ENCODE measurements around the gene HSBP1L1. TPM values are rescaled to one million over a fixed set of nuclear protein-coding genes. Genes with fewer than 3 reads are reported as not detected.

HSBP1L1 gene
- polyA plus RNA-seq, 1 of the 3 experiments (the other 2 are of a cell fraction), result 7.4 TPM

- TF ChIP-seq SIN3A (IDR thresholded peaks at IDR 0.05; ENCODE audit: borderline replicate concordance, low read depth, low read length) (no peak), GATA2 (CRISPR knock-in tag; IDR thresholded peaks at IDR 0.05) (no peak), TEAD4 (IDR thresholded peaks at IDR 0.05; ENCODE audit: borderline replicate concordance, insufficient read depth) (no peak), YY1 (IDR thresholded peaks at IDR 0.05; ENCODE audit: low read depth) (no peak), RAD21 (IDR thresholded peaks at IDR 0.05; ENCODE audit: low read length) (no peak)
- TF ChIP-seq, protein P1, sequence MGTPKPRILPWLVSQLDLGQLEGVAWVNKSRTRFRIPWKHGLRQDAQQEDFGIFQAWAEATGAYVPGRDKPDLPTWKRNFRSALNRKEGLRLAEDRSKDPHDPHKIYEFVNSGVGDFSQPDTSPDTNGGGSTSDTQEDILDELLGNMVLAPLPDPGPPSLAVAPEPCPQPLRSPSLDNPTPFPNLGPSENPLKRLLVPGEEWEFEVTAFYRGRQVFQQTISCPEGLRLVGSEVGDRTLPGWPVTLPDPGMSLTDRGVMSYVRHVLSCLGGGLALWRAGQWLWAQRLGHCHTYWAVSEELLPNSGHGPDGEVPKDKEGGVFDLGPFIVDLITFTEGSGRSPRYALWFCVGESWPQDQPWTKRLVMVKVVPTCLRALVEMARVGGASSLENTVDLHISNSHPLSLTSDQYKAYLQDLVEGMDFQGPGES (IDR thresholded peaks at IDR 0.05; ENCODE audit: low read depth, low read length), result no peak
These were observed 28.9 kb upstream of the HSBP1L1 start (continued) for GRCh38 chr18:79935499-79935898.

- Histone ChIP-seq H3K9ac (no peak overlapping the region), H3K4me3 (ENCODE audit: low read depth in 2 of 2, low read length in 1 of 2) (no peak overlapping the region), H3K4me2 (no peak overlapping the region), H3K4me1 (ENCODE audit: control insufficient read depth in 1 of 2, insufficient read depth in 2 of 2, low read depth in 1 of 2, low read length in 1 of 2) (no peaks in the 10 kb centered on the region), H4K20me1 (ENCODE audit: insufficient read depth) (no peaks in the 10 kb centered on the region), H3K36me3 (replicated peaks in 1 of 2; ENCODE audit: control insufficient read depth in 1 of 2, insufficient read depth in 2 of 2, low read length in 1 of 2) (peaks cover 2 to 35% of the 10 kb centered on the region in 2 experiments), H3K27ac (ENCODE audit: low read depth in 2 of 2, low read length in 1 of 2) (no peak overlapping the region), H3F3A (replicated peaks; ENCODE audit: insufficient read depth) (no peaks in the 10 kb centered on the region), H3K9me2 (no peaks in the 10 kb centered on the region), H3K27me3 (ENCODE audit: insufficient read depth) (no peaks in the 10 kb centered on the region), H3K9me3 (peaks cover 22% of the 10 kb centered on the region; the same call in 1 of the 2 replicates), H3K79me2 (ENCODE audit: insufficient read depth) (peaks cover 52% of the 10 kb centered on the region; the same call in 1 of the 2 replicates), H2AFZ (ENCODE audit: low read depth) (no peak overlapping the region)
- 91% methylated on average over 6 of the region's 6 CpGs for WGBS (ENCODE audit: low lambda C conversion rate)
- CTCF ChIA-PET, result no interaction called here
- POLR2A ChIA-PET, result no interaction called here
- no peak for DNase-seq
- TF ChIP-seq PBX3 (IDR thresholded peaks at IDR 0.05) (no peak), FOXJ3 (CRISPR knock-in tag; IDR thresholded peaks at IDR 0.05) (no peak), TAF1 (IDR thresholded peaks at IDR 0.05; ENCODE audit: borderline replicate concordance, low read depth, low read length) (no peak), USF1 (IDR thresholded peaks at IDR 0.05; ENCODE audit: borderline replicate concordance, low read depth) (no peak), CHD2 (IDR thresholded peaks at IDR 0.05; ENCODE audit: low read length, partially characterized antibody) (no peak), MEF2A (IDR thresholded peaks at IDR 0.05; ENCODE audit: borderline replicate concordance, low read depth) (no peak)
These were observed 28.5 kb upstream of the HSBP1L1 start for GRCh38 chr18:79935925-79936324.

GRCh38 chr18:79936641-79937040, 27.8 kb upstream of the HSBP1L1 start:
- no peak overlapping the region for H3K9ac ChIP-seq
- no peak for DNase-seq
- H3K79me2 ChIP-seq (ENCODE audit: insufficient read depth), result peaks cover 56% of the 10 kb centered on the region; the same call in 1 of the 2 replicates
- H3K9me3 ChIP-seq, result peaks cover 19% of the 10 kb centered on the region; the same call in 1 of the 2 replicates
- TF ChIP-seq GATA2 (CRISPR knock-in tag; IDR thresholded peaks at IDR 0.05), result no peak
- TF ChIP-seq TAF1 (IDR thresholded peaks at IDR 0.05; ENCODE audit: borderline replicate concordance, low read depth, low read length), result no peak
- no peak for TF ChIP-seq SIN3A (IDR thresholded peaks at IDR 0.05; ENCODE audit: borderline replicate concordance, low read depth, low read length)
- no peak for TF ChIP-seq EP300 (IDR thresholded peaks at IDR 0.05; ENCODE audit: borderline replicate concordance in 1 of 2, low read depth in 1 of 2, low read length in 1 of 2)
- TF ChIP-seq RAD21 (IDR thresholded peaks at IDR 0.05; ENCODE audit: low read length), result no peak
- TF ChIP-seq FOXM1 (IDR thresholded peaks at IDR 0.05; ENCODE audit: low read depth), result no peak
- no peak for TF ChIP-seq YY1 (IDR thresholded peaks at IDR 0.05; ENCODE audit: low read depth)
- WGBS (ENCODE audit: low lambda C conversion rate), result 90% methylated on average over 12 of the region's 12 CpGs
- H3K4me1 ChIP-seq (ENCODE audit: control insufficient read depth in 1 of 2, insufficient read depth in 2 of 2, low read depth in 1 of 2, low read length in 1 of 2), result no peaks in the 10 kb centered on the region
- H3K9me2 ChIP-seq, result no peaks in the 10 kb centered on the region
- no peak overlapping the region for H2AFZ ChIP-seq (ENCODE audit: low read depth)
- ChIA-PET CTCF (no interaction called here), POLR2A (no interaction called here)
- H3K4me3 ChIP-seq (ENCODE audit: low read depth in 2 of 2, low read length in 1 of 2), result no peak overlapping the region; a peak in 1 of 4 replicates
- H3F3A ChIP-seq (replicated peaks; ENCODE audit: insufficient read depth), result no peaks in the 10 kb centered on the region
- no peak overlapping the region for H3K4me2 ChIP-seq
- no peak overlapping the region for H3K27ac ChIP-seq (ENCODE audit: low read depth in 2 of 2, low read length in 1 of 2)
- H3K27me3 ChIP-seq (ENCODE audit: insufficient read depth), result no peaks in the 10 kb centered on the region
- peaks cover 2 to 35% of the 10 kb centered on the region in 2 experiments for H3K36me3 ChIP-seq (replicated peaks in 1 of 2; ENCODE audit: control insufficient read depth in 1 of 2, insufficient read depth in 2 of 2, low read length in 1 of 2)
- H4K20me1 ChIP-seq (ENCODE audit: insufficient read depth), result no peaks in the 10 kb centered on the region
